NB4 (cell line): ENCODE results near the gene COL4A1.

Experiments
- CTCF ChIP-seq: IDR thresholded peaks from one replicate; pipeline ENCODE4 v1.5.1; 2012; ENCODE audit warnings: low read depth, low read length
- MAX ChIP-seq: IDR thresholded peaks from 2 replicates; pipeline ENCODE4 v1.6.1; 2011; ENCODE audit warnings: low read depth, low read length
- POLR2A ChIP-seq: IDR thresholded peaks from 2 replicates; pipeline ENCODE4 v1.6.1; 2011; ENCODE audit warnings: mild to moderate bottlenecking; ENCODE audit not compliant: insufficient read length; ENCODE audit errors: extremely low read depth

- TF ChIP-seq POLR2A: no peak
- no peak for TF ChIP-seq CTCF
- TF ChIP-seq MAX: no peak
These were observed 3.3 kb downstream of the COL4A1 start for GRCh38 chr13:110303644-110304043.
